ENCODE results near the gene NOC2L. TPM values are rescaled to one million over a fixed set of nuclear protein-coding genes. Genes with fewer than 3 reads are reported as not detected.

The NOC2L gene
- total RNA-seq, 4 donors from 2014 or later = 35.3 to 54.1 (median 47.5) TPM

DNA sequence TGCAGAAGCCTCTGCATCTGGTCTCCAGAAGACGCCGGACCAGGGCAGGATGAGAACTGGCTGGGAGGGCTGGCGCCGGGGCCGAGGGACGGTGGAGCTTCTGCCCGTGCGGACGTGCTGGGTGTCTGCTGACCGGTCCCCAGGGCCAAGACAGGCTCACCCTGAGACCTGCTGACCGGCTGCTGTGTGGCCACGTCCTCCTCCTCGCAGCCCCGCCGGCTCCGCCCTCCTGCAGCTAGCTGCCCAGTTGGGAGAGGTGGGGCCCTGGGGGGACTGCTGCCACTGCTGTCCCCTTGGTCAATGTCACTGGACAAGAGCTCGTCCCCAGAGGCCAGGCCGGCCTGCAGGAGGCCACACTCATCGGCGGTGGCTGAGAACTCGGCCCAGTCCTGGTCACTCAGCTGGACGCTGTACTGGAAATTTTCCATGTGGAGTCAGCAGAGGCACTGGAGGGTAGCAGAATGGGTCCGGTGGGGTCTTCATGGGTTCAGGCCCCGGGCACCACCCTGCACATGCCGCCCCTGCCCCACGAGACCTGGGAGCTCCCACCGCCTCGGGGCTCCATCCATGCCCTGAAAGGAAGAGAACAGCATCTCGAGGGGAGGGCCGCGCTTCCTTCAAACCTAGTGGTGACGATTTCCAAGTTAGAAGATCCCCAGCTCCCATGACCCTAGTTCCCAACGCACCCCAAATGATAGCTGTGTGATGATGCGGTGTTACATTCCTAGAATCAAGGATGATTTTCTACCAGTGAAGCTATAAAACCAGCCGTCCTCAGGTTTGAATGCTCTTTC is 21.7 kb upstream of the NOC2L start:
- Histone ChIP-seq H3K4me3 (no peak overlapping the region), H3K4me1 (peaks cover 11 to 15% (median 13%) of the 10 kb centered on the region in 4 donors), H3K27me3 (peaks cover 0 to 79% (median 3%) of the 10 kb centered on the region in 4 donors), H3K27ac (replicated peaks in 1 of 4) (no peak overlapping the region), H3K9me3 (no peaks in the 10 kb centered on the region), H3K36me3 (no peaks in the 10 kb centered on the region)
- intact Hi-C loops (cut with DNase I) = no loop called here
- no peak for DNase-seq (ENCODE audit: extremely low spot score)
- no peak for TF ChIP-seq EP300 (IDR thresholded peaks at IDR 0.05)
- no peak for TF ChIP-seq POLR2AphosphoS5 (IDR thresholded peaks at IDR 0.05)
- TF ChIP-seq POLR2A (IDR thresholded peaks at IDR 0.05; ENCODE audit: low read depth) = no peak
- WGBS = 82% methylated on average over 18 of the region's 35 CpGs

DNA sequence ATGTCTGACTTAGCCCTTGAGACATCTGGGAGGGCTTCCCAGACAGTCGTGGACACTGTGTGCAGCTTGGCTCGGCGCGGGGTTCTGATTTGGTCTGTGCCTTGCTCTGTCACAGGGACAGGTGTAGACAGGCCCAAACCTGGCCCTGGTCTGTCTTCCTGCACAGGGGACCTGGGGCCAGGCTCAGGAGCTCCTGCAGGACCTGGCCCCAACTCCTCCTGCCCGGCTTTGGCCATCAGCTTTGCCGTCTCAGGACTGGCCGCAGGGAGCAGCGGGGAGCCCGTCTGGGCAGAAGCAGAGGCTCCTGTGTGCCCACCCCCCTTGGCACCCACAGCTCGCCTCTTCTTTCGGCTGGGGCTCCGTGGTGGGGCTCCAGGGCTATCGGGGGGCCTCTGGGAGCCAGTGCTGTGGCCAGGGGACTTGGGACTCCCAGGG is 21.1 kb upstream of the NOC2L start:
- 85% methylated on average over 12 of the region's 13 CpGs for WGBS
- Histone ChIP-seq H3K9me3 (no peaks in the 10 kb centered on the region), H3K36me3 (no peaks in the 10 kb centered on the region), H3K4me3 (no peak overlapping the region), H3K27me3 (peaks cover 0 to 82% (median 3%) of the 10 kb centered on the region in 4 donors), H3K27ac (replicated peaks in 1 of 4) (no peak overlapping the region), H3K4me1 (peaks cover 12 to 21% (median 16%) of the 10 kb centered on the region in 4 donors)
- TF ChIP-seq POLR2A (IDR thresholded peaks at IDR 0.05; ENCODE audit: low read depth) = no peak
- TF ChIP-seq, protein P1, sequence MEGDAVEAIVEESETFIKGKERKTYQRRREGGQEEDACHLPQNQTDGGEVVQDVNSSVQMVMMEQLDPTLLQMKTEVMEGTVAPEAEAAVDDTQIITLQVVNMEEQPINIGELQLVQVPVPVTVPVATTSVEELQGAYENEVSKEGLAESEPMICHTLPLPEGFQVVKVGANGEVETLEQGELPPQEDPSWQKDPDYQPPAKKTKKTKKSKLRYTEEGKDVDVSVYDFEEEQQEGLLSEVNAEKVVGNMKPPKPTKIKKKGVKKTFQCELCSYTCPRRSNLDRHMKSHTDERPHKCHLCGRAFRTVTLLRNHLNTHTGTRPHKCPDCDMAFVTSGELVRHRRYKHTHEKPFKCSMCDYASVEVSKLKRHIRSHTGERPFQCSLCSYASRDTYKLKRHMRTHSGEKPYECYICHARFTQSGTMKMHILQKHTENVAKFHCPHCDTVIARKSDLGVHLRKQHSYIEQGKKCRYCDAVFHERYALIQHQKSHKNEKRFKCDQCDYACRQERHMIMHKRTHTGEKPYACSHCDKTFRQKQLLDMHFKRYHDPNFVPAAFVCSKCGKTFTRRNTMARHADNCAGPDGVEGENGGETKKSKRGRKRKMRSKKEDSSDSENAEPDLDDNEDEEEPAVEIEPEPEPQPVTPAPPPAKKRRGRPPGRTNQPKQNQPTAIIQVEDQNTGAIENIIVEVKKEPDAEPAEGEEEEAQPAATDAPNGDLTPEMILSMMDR (IDR thresholded peaks at IDR 0.05) = no peak
- no peak for TF ChIP-seq EP300 (IDR thresholded peaks at IDR 0.05)
- no peak for TF ChIP-seq POLR2AphosphoS5 (IDR thresholded peaks at IDR 0.05)
- no peak for DNase-seq (ENCODE audit: extremely low spot score)
- intact Hi-C loops (cut with DNase I) = no loop called here

DNA sequence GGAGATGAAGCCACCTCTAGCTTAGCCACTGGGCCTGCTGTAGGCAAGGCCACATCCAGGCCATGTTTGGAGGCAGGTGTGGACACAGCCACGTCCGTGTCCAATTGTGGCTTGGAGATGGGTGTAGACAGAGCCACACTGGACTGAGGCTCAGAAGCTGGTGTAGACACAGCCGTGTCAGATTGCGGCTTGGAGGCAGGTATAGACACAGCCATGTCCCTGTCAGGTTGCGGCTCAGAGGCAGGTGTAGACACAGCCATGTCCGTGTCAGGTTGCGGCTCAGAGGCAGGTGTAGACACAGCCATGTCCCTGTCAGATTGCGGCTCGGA is 20.7 kb upstream of the NOC2L start:
- no peak for DNase-seq (ENCODE audit: extremely low spot score)
- H3K27me3 ChIP-seq = peaks cover 0 to 82% (median 3%) of the 10 kb centered on the region in 4 donors
- peaks cover 12 to 21% (median 16%) of the 10 kb centered on the region in 4 donors for H3K4me1 ChIP-seq
- WGBS = 95% methylated on average over 9 of the region's 9 CpGs
- H3K36me3 ChIP-seq = no peaks in the 10 kb centered on the region
- no peak overlapping the region for H3K4me3 ChIP-seq
- intact Hi-C loops (cut with DNase I) = no loop called here
- TF ChIP-seq, protein P1 (IDR thresholded peaks at IDR 0.05) = no peak
- no peak for TF ChIP-seq EP300 (IDR thresholded peaks at IDR 0.05)
- TF ChIP-seq POLR2AphosphoS5 (IDR thresholded peaks at IDR 0.05) = no peak
- no peak for TF ChIP-seq POLR2A (IDR thresholded peaks at IDR 0.05; ENCODE audit: low read depth)
- H3K9me3 ChIP-seq = no peaks in the 10 kb centered on the region
- no peak overlapping the region for H3K27ac ChIP-seq (replicated peaks in 1 of 4)

DNA sequence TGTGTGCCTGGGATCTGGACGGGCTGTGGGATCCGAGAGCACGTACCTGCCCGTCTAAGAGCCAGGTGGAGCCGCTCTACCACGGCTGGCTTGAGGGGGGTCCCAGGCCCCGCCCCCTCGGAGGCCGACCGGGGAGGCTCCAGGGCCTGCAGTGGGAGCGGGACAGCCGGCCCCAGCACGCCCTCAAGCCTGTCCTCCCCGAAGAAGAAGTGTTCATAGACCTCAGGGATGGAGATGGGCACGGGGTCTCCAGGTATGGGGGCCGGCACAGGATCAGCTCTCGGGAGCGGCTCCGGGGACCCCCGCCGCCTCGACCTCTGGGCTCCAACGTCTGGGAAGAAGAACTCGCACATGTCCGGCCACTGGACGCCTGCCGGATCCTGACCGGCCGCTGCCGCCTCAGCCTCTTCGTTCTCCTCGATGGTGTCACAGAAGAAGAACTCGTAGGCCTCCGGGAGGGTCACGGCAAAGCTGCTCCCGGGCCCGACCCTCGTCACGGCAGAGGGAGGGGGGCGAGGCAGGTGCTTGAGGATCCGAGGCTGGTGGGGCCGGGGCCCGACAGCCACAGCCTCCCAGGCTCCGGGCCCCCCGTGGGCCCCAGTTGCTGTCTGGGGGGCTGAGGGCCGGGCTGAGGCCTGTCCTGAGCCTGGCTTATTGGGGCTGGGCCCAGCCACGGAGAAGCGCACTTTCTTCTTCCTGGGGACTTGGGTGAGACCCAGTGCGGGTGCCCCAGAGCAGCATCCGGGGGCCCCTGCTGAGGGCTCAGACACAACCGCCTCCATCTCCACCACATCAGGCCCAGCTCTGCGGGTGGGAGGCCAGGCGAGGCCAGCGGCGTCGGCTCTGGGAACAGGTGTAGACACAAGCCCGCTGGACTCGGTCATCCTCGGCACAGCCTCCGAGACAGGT is 20.0 kb upstream of the NOC2L start:
- H3K4me3 ChIP-seq = no peak overlapping the region
- intact Hi-C loops (cut with DNase I) = no loop called here
- H3K36me3 ChIP-seq = no peaks in the 10 kb centered on the region
- no peak overlapping the region for H3K27ac ChIP-seq (replicated peaks in 1 of 4)
- no peaks in the 10 kb centered on the region for H3K9me3 ChIP-seq
- TF ChIP-seq POLR2AphosphoS5 (IDR thresholded peaks at IDR 0.05) (no peak), EP300 (IDR thresholded peaks at IDR 0.05) (no peak), POLR2A (IDR thresholded peaks at IDR 0.05; ENCODE audit: low read depth) (no peak)
- TF ChIP-seq, protein P1 (IDR thresholded peaks at IDR 0.05) = no peak
- peaks cover 0 to 82% (median 5%) of the 10 kb centered on the region in 4 donors for H3K27me3 ChIP-seq
- no peak for DNase-seq (ENCODE audit: extremely low spot score)
- H3K4me1 ChIP-seq = peaks cover 9 to 18% (median 12%) of the 10 kb centered on the region in 4 donors
- 90% methylated on average over 9 of the region's 60 CpGs for WGBS

Measured in esophagus muscularis mucosa (tissue), 4 donors.